ENCODE measurements around the gene FLT4.

FLT4 gene

GRCh38 chr5:180637962-180638680 is 11.3 kb downstream of the FLT4 start:
- no peak overlapping the region for H3K27ac ChIP-seq
- H3K9me3 ChIP-seq, result no peaks in the 10 kb centered on the region
- H3K4me1 ChIP-seq (ENCODE audit: control insufficient read depth in 1 of 2, insufficient read depth in 1 of 2, low read depth in 1 of 2, low read length in 1 of 2), result no peaks in the 10 kb centered on the region
- no peak overlapping the region for H3K4me3 ChIP-seq (ENCODE audit: low read depth in 1 of 2, low read length in 1 of 2)
- TF ChIP-seq CTCF (IDR thresholded peaks at IDR 0.05), result no peak
- no peaks in the 10 kb centered on the region for H3K27me3 ChIP-seq
- H3K36me3 ChIP-seq, result no peaks in the 10 kb centered on the region

- Histone ChIP-seq H3K27ac (no peak overlapping the region), H3K36me3 (no peaks in the 10 kb centered on the region), H3K9me3 (no peaks in the 10 kb centered on the region), H3K4me3 (ENCODE audit: low read depth in 1 of 2, low read length in 1 of 2) (no peak overlapping the region), H3K4me1 (ENCODE audit: control insufficient read depth in 1 of 2, insufficient read depth in 1 of 2, low read depth in 1 of 2, low read length in 1 of 2) (no peaks in the 10 kb centered on the region), H3K27me3 (no peaks in the 10 kb centered on the region)
- no peak for TF ChIP-seq CTCF (IDR thresholded peaks at IDR 0.05)
Observed at GRCh38 chr5:180636403-180637075, 12.9 kb downstream of the FLT4 start.

- H3K4me1 ChIP-seq (ENCODE audit: control insufficient read depth in 1 of 2, insufficient read depth in 1 of 2, low read depth in 1 of 2, low read length in 1 of 2), result no peaks in the 10 kb centered on the region
- no peaks in the 10 kb centered on the region for H3K36me3 ChIP-seq
- no peaks in the 10 kb centered on the region for H3K27me3 ChIP-seq
- TF ChIP-seq CTCF (IDR thresholded peaks at IDR 0.05), result no peak
- no peak overlapping the region for H3K27ac ChIP-seq
- no peaks in the 10 kb centered on the region for H3K9me3 ChIP-seq
- H3K4me3 ChIP-seq (ENCODE audit: low read depth in 1 of 2, low read length in 1 of 2), result no peak overlapping the region
Observed at GRCh38 chr5:180636016-180636402, 13.4 kb downstream of the FLT4 start.

GRCh38 chr5:180633283-180634177 is 15.9 kb downstream of the FLT4 start:
- H3K4me3 ChIP-seq (ENCODE audit: low read depth in 1 of 2, low read length in 1 of 2), result no peak overlapping the region
- no peak overlapping the region for H3K27ac ChIP-seq
- no peaks in the 10 kb centered on the region for H3K4me1 ChIP-seq (ENCODE audit: control insufficient read depth in 1 of 2, insufficient read depth in 1 of 2, low read depth in 1 of 2, low read length in 1 of 2)
- H3K27me3 ChIP-seq, result no peaks in the 10 kb centered on the region
- TF ChIP-seq CTCF (IDR thresholded peaks at IDR 0.05), result no peak
- no peaks in the 10 kb centered on the region for H3K9me3 ChIP-seq
- no peaks in the 10 kb centered on the region for H3K36me3 ChIP-seq

- H3K27me3 ChIP-seq, result no peaks in the 10 kb centered on the region
- H3K9me3 ChIP-seq, result no peaks in the 10 kb centered on the region
- no peak overlapping the region for H3K27ac ChIP-seq
- no peak overlapping the region for H3K4me3 ChIP-seq (ENCODE audit: low read depth in 1 of 2, low read length in 1 of 2)
- no peaks in the 10 kb centered on the region for H3K36me3 ChIP-seq
- no peaks in the 10 kb centered on the region for H3K4me1 ChIP-seq (ENCODE audit: control insufficient read depth in 1 of 2, insufficient read depth in 1 of 2, low read depth in 1 of 2, low read length in 1 of 2)
- TF ChIP-seq CTCF (IDR thresholded peaks at IDR 0.05), result no peak
Observed at GRCh38 chr5:180632768-180633167, 16.6 kb downstream of the FLT4 start.
